GM20000 (cell line): ENCODE results near the gene ELMOD3.
A peak's percentile ranks its signal among the peaks of the same experiment; 100 is the strongest.
"Not testable (repeated sequence)": the region's sequence is repeated elsewhere in the genome, so short reads cannot be mapped to it uniquely, and the experiment has no call there.

Experiments
- DNase-seq: peaks from one replicate; pipeline ENCODE4 v3.0.0; 2012; ENCODE audit warnings: low spot score
- TF ChIP-seq, protein P1 (sequence below): IDR thresholded peaks from 2 replicates; pipeline ENCODE4 v1.5.1; 2012; ENCODE audit warnings: mild to moderate bottlenecking, control low read depth; ENCODE audit errors: extremely low read depth, missing control alignments

The ELMOD3 gene

DNA sequence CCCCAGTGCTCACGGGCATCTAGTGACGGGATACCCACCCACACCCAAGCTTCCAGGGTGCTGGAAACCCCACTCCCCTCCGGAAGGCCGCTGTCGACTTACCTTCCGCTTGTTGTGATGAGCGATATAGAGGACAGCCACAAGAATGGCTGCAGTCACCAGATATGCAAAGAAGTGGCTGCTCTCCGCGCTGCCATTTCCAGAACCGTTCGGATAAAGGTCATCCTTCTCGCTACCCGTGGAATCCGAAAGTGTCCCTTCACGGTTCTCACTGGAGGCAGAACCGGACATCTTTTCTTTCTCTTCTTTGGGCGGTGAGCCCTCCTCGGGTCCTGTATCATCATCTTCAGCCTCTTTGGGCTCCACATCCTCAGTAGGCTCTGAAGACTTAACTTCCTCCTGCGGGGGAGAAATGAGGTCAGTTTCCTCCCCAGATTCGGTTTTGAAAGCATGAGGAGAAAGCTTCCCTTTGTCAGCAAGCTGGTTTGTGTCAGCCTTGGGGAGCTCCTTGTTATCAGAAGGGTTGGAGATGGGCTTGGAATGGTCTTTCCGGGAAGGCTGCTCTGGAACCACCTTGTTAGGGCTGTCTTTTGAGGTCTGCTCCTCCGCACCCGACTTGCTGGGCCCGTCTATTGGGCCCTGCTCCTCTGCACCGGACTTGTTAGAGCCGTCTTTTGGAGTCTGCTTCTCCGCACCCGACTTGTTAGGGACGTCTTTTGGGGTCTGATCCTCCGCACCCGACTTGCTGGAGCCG is 28.0 kb upstream of the ELMOD3 start:
- TF ChIP-seq, protein P1, sequence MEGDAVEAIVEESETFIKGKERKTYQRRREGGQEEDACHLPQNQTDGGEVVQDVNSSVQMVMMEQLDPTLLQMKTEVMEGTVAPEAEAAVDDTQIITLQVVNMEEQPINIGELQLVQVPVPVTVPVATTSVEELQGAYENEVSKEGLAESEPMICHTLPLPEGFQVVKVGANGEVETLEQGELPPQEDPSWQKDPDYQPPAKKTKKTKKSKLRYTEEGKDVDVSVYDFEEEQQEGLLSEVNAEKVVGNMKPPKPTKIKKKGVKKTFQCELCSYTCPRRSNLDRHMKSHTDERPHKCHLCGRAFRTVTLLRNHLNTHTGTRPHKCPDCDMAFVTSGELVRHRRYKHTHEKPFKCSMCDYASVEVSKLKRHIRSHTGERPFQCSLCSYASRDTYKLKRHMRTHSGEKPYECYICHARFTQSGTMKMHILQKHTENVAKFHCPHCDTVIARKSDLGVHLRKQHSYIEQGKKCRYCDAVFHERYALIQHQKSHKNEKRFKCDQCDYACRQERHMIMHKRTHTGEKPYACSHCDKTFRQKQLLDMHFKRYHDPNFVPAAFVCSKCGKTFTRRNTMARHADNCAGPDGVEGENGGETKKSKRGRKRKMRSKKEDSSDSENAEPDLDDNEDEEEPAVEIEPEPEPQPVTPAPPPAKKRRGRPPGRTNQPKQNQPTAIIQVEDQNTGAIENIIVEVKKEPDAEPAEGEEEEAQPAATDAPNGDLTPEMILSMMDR: no peak
- DNase-seq: peak; percentile 59

DNA sequence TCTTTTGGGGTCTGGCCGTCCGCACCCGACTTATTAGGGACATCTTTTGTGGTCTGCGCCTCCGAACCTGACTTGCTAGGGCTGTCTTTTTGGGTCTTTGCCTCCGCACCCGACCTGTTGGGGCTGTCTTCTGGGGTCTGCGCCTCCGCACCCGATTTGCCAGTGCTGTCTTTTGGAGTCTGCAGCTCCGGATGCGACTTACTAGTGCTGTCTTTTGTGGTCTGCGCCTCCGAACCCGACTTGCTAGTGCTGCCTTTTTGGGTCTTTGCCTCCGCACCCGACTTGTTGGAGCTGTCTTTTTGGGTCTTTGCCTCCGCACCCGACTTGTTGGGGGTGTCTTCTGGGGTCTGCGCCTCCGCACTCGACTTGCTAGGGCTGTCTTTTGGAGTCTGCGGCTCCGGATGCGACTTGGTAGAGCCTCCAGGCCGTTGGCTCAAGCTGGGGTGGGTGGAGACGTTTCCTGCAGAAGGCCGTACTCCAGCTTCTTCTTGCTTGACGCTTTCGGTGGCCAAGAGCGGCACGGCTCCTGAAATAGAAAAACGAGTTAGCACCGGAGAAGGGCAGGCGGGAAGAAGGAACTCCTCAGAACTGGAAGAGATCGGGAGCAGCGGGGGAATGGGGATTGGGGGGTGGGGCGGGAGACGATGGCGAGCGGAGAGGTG is 27.3 kb upstream of the ELMOD3 start:
- TF ChIP-seq, protein P1: no peak
- DNase-seq: peak; percentile 55

DNA sequence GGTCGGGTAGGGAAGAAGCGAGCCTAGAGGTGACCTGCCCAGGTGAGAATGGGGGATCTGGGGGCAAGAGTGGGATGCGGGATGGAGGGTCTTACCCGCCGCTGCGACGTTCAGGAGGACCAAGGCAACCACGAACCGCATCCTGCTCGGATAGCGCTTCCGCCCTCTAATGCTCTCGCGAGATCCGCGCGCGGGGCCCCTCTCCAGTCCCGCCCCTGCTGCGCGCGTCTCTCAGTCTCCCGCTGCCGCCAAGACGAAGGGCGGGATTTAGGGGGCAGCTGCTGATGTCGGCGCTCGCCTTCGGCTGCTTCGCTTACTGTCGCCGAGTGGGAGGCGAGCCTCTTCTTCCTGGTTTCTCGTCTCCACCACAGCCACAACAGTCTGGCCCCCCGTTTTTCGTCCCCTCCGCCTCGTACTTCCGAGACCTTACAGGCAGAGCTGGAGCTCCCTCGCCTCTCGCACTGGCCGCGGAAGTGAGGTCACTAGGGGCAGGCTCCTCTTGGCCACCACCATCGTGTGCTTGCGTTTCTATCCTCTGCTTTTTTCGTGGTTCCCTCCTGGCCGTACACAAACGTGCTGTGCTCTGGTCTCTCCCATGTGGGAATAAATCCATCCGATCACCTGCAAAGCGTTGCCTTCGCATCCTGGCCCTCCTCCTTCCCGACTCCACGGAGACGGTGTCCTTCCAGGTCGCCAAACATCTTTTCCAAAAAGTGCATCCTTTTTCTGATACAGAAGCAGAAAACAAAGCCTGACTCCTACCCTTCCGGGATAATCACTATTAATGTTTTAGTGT is 26.5 kb upstream of the ELMOD3 start, which contains the start of gene TGOLN2:
Gene TGOLN2 (minus strand): TSS at position 168 of the 796 bp plus-strand sequence. CDS start 27 bp downstream, at position 141.
- TF ChIP-seq, protein P1: no peak
- DNase-seq: peak; percentile 94

DNA sequence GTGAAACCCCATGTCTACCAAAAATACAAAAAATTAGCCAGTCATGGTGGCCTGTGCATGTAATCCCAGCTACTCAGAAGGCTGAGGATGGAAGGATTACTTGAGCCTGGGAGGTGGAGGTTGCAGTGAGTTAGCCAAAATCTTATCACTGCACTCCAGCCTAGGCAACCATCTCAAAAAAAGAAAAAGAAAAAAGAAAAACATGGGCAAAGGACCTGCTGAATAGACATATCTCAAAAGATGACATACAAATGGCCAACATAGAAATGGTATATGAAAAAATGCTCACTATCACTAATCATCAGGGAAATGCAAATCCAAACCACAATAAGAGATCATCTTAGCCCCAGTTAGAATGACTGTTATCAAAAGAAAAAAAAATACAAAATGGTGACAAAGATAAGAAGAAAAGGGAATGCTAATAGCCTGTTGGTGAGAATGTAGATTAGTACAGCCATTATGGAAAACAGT is 25.4 kb upstream of the ELMOD3 start:
- no peak for DNase-seq
- TF ChIP-seq, protein P1: no peak

DNA sequence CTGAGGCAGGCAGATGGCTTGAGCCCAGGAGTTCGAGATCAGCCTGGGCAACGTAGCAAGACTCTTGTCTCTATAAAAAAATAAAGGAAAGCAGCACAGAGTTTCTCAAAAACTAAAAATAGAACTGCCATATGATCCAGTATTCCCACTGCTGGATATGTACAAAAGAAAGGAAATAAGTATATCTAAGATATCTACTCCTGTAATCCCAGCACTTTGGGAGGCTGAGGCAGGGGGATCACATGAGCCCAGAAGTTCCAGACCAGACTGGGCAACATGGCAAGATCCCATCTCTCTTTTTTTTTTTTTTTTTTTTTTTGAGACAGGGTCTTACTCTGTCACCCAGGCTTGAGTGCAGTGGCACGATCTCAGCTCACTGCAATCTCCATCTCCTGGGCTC is 24.9 kb upstream of the ELMOD3 start:
- DNase-seq: not testable (repeated sequence)

DNA sequence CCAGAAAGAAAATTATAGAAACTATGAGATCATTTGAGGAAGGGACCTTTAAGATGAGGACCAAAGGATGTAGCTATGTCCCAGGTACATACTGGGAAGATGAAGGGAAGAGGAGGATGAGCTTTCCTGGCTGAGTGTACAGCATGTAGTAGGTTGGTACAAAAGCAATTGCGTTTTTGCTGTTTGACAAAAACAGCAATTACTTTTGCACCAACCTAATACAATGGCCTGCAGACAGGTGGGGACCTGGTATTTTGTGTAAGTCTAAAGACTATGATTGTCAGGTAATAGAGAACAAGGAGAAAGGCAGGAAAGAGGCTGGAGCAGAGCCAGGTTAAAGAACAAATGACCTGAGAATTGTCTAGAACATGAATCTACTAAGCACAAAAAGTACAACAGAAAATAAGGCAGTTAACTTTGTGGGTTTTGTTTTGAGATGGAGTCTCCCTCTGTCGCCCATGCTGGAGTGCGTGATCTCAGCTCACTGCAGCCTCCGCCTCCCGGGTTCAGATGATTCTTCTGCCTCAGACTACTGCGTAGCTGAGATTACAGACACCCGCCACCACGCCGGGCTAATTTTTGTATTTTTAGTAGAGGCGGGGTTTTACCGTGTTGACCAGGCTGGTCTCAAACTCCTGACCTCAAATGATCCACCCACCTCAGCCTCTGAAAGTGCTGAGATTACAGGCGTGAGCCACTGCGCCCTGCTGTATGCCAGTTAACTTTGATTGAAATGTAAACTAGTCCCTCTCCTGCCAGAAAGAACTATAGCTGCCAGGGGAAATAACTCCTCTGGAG is 23.5 kb upstream of the ELMOD3 start:
- TF ChIP-seq, protein P1: no peak
- no peak for DNase-seq

DNA sequence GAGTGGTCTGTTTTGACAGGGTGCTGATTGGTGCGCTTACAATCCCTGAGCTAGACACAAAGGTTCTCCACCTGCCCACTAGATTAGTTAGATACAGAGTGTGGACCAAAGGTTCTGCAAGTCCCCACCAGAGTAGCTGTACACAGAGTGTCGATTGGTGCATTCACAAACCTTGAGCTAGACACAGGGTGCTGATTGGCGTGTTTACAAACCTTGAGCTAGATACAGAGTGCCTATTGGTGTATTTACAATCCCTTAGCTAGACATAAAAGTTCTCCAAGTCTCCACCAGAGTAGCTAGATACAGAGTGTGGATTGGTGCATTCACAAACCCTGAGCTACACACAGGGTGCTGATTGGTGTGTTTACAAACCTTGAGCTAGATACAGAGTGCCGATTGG is 20.7 kb upstream of the ELMOD3 start:
- DNase-seq: not testable (repeated sequence)
